Measurements from ENCODE around the gene SEMG2. TPM values are rescaled to one million over a fixed set of nuclear protein-coding genes. Genes with fewer than 3 reads are reported as not detected.

Gene SEMG2
- not detected for polyA plus RNA-seq (2013, experiment 1 of 4)
- not detected for polyA plus RNA-seq (2013, experiment 2 of 4)
- not detected for polyA plus RNA-seq (2013, experiment 3 of 4)
- not detected for polyA plus RNA-seq (2013, experiment 4 of 4)

DNA sequence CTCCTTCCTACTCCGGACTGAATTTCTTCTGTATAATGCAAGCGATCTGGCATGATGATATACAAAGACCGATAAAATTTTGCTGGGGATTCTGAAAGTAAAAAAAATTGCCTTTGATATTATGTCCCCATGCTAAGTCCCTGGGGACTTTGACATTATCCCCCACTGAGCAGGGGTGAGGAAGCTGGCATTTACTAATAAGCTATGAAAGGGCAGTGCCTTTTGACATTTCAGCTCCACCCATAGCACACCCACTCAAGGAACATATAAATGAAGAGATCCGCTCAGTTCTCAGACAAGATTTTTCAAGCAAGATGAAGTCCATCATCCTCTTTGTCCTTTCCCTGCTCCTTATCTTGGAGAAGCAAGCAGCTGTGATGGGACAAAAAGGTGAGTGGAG lies at the start of gene SEMG2:
SEMG2 (plus strand) TSS at position 298 of the 400 bp plus-strand sequence; CDS start at position 315, 17 bp downstream.
- H3K27ac ChIP-seq (ENCODE audit: insufficient read depth, low read depth, low read length, poor library complexity, severe bottlenecking): no peak within 1 kb of the TSS
- 95 to 97% methylated on average over 4 of the region's 4 CpGs for WGBS, 2 experiments
- H3K4me3 ChIP-seq (ENCODE audit: insufficient read depth, low read depth, low read length): no peak within 1 kb of the TSS
- H3K4me1 ChIP-seq (ENCODE audit: control insufficient read depth, insufficient read depth, low read length): no peaks in the 10 kb centered on the region
- no peaks in the 10 kb centered on the region for H3K36me3 ChIP-seq (ENCODE audit: control insufficient read depth, insufficient read depth, low read length)
- no peaks in the 10 kb centered on the region for H3K27me3 ChIP-seq (ENCODE audit: control insufficient read depth, insufficient read depth, low read length, poor library complexity, severe bottlenecking)
- H3K9me3 ChIP-seq (ENCODE audit: control insufficient read depth, low read length): no peaks in the 10 kb centered on the region

GRCh38 chr20:45173522-45173921 lies 47.7 kb upstream of the SEMG2 start:
- 59 to 68% methylated on average over 1 of the region's 1 CpG for WGBS, 2 experiments
- no peaks in the 10 kb centered on the region for H3K36me3 ChIP-seq (ENCODE audit: control insufficient read depth, insufficient read depth, low read length)
- H3K27me3 ChIP-seq (ENCODE audit: control insufficient read depth, insufficient read depth, low read length, poor library complexity, severe bottlenecking): no peaks in the 10 kb centered on the region
- no peaks in the 10 kb centered on the region for H3K4me1 ChIP-seq (ENCODE audit: control insufficient read depth, insufficient read depth, low read length)
- no peak overlapping the region for H3K4me3 ChIP-seq (ENCODE audit: insufficient read depth, low read depth, low read length)
- no peaks in the 10 kb centered on the region for H3K9me3 ChIP-seq (ENCODE audit: control insufficient read depth, low read length)
- no peak overlapping the region for H3K27ac ChIP-seq (ENCODE audit: insufficient read depth, low read depth, low read length, poor library complexity, severe bottlenecking)

DNA sequence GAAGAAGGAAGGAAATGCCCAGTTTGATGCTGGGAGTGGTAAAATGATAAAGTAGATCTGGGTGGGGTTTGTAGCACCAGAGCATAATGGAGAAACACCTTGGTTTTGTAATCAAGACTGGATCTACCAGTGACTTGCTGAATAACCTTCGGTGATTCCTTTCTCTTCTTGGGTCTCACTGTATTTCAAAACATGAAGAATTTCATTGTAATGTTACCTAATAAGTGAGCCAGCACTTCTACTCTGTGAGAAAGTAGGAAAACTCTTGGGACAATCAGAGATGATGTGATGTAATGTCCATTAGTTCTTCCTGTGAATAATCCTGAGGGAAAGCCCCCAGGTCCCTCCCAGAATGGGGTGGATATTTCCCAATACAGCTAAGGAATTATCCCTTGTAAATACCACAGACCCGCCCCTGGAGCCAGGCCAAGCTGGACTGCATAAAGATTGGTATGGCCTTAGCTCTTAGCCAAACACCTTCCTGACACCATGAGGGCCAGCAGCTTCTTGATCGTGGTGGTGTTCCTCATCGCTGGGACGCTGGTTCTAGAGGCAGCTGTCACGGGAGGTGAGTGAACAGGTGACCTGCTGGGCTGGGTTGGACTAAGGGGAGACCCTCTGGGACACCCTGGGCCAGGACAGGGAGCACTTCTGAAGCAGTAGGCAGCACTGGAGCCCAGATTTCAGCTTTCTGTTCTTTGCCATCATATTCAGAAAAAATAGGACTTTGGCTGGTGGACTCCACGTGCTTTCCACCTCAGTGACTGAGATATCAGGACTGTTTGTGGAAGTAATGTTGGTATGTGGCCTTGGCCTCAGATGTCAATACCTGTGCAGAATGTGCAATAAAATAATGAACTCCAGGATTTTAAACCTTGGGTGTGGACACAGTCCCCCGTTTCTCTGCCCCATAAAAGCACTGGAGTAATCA lies 46.5 kb upstream of the SEMG2 start, which contains the start of gene PI3:
PI3 (plus strand) TSS at position 469 of the 931 bp plus-strand sequence; CDS start at position 490, 21 bp downstream.
- Histone ChIP-seq H3K9me3 (ENCODE audit: control insufficient read depth, low read length) (no peaks in the 10 kb centered on the region), H3K27me3 (ENCODE audit: control insufficient read depth, insufficient read depth, low read length, poor library complexity, severe bottlenecking) (no peaks in the 10 kb centered on the region), H3K27ac (ENCODE audit: insufficient read depth, low read depth, low read length, poor library complexity, severe bottlenecking) (no peak within 1 kb of the TSS), H3K36me3 (ENCODE audit: control insufficient read depth, insufficient read depth, low read length) (no peaks in the 10 kb centered on the region), H3K4me3 (ENCODE audit: insufficient read depth, low read depth, low read length) (no peak within 1 kb of the TSS), H3K4me1 (ENCODE audit: control insufficient read depth, insufficient read depth, low read length) (no peaks in the 10 kb centered on the region)
- WGBS, 2 experiments: 80 to 85% methylated on average over 8 of the region's 8 CpGs

- Histone ChIP-seq H3K27ac (ENCODE audit: insufficient read depth, low read depth, low read length, poor library complexity, severe bottlenecking) (no peak overlapping the region), H3K36me3 (ENCODE audit: control insufficient read depth, insufficient read depth, low read length) (no peaks in the 10 kb centered on the region), H3K27me3 (ENCODE audit: control insufficient read depth, insufficient read depth, low read length, poor library complexity, severe bottlenecking) (no peaks in the 10 kb centered on the region), H3K4me3 (ENCODE audit: insufficient read depth, low read depth, low read length) (no peak overlapping the region), H3K9me3 (ENCODE audit: control insufficient read depth, low read length) (no peaks in the 10 kb centered on the region), H3K4me1 (ENCODE audit: control insufficient read depth, insufficient read depth, low read length) (no peaks in the 10 kb centered on the region)
- 85 to 93% methylated on average over 3 to 4 of the region's 4 CpGs for WGBS, 2 experiments
These were observed 44.5 kb upstream of the SEMG2 start for GRCh38 chr20:45176526-45177267.

DNA sequence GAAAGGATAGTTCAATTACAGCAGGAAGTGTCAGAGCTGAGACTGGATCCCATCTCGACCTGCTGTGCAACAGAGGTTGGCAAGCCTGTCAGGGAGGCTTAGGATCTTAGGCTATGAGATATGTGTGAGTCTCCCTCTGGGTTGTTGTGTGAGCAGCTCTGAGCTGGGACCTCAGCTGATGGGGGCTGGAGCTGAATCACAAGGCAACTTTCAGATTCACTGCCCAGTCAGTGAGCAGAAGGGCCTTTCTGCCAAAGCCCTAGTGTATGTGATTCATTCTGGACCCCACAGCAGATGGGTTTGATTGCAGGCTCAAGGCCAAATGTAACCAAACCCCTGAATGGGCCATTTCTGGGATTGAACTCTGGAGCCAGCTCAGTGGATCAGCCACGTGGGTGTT lies 42.0 kb upstream of the SEMG2 start:
- H3K9me3 ChIP-seq (ENCODE audit: control insufficient read depth, low read length): no peaks in the 10 kb centered on the region
- WGBS, 2 experiments: 83 to 88% methylated on average over 2 of the region's 2 CpGs

DNA sequence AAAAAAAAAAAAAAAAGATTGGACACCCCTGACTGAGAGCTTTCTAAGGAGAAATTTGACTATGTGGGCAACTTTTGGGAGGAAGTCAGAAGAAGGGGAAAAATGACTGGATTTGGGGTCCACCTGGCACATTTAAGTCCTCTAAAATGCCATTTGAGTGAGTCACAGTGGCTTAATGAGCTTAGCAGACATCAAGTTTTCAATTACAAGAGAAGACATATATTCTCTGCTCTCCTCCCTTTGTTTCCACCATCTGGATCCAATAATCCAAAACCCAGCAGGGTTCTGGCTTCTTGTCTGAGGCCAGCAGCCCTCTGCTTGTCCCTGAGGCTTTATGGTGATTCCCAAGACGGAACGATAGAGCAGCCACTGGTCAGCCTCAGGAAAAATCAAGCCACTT lies 39.5 kb upstream of the SEMG2 start:
- Histone ChIP-seq H3K9me3 (ENCODE audit: control insufficient read depth, low read length) (no peaks in the 10 kb centered on the region), H3K4me3 (ENCODE audit: insufficient read depth, low read depth, low read length) (no peak overlapping the region), H3K27me3 (ENCODE audit: control insufficient read depth, insufficient read depth, low read length, poor library complexity, severe bottlenecking) (no peaks in the 10 kb centered on the region), H3K27ac (ENCODE audit: insufficient read depth, low read depth, low read length, poor library complexity, severe bottlenecking) (no peak overlapping the region), H3K36me3 (ENCODE audit: control insufficient read depth, insufficient read depth, low read length) (no peaks in the 10 kb centered on the region), H3K4me1 (ENCODE audit: control insufficient read depth, insufficient read depth, low read length) (no peaks in the 10 kb centered on the region)
- WGBS, 2 experiments: 90 to 92% methylated on average over 2 of the region's 2 CpGs

More for the DNA sequence above, 42.0 kb upstream of the SEMG2 start:
- Histone ChIP-seq H3K27ac (ENCODE audit: insufficient read depth, low read depth, low read length, poor library complexity, severe bottlenecking) (no peak overlapping the region), H3K4me1 (ENCODE audit: control insufficient read depth, insufficient read depth, low read length) (no peaks in the 10 kb centered on the region), H3K36me3 (ENCODE audit: control insufficient read depth, insufficient read depth, low read length) (no peaks in the 10 kb centered on the region), H3K27me3 (ENCODE audit: control insufficient read depth, insufficient read depth, low read length, poor library complexity, severe bottlenecking) (no peaks in the 10 kb centered on the region), H3K4me3 (ENCODE audit: insufficient read depth, low read depth, low read length) (no peak overlapping the region)

DNA sequence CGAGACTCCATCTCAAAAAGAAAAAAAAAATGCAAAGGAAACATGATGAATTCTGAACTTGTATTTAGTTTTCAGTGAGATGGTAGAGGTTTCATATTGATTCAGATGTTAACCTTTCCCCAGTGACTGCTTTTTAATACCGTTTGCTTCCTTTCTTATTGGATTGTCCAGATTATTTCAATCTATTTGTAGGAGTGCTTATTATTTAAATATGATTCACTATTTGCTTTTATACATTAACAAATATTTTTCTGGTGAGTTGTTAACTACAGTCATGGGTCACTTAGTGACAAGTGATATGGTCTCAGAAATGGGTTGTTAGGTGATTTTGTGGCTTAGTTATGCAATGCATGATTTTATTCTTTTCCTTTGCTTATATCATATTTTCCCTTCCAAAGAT lies 38.1 kb upstream of the SEMG2 start:
- WGBS, 2 experiments: 86 to 94% methylated on average over 1 of the region's 2 CpGs
- H3K4me1 ChIP-seq (ENCODE audit: control insufficient read depth, insufficient read depth, low read length): no peaks in the 10 kb centered on the region

GRCh38 chr20:45187693-45188092 lies 33.5 kb upstream of the SEMG2 start:
- H3K36me3 ChIP-seq (ENCODE audit: control insufficient read depth, insufficient read depth, low read length): no peaks in the 10 kb centered on the region
- no peaks in the 10 kb centered on the region for H3K9me3 ChIP-seq (ENCODE audit: control insufficient read depth, low read length)
- H3K4me3 ChIP-seq (ENCODE audit: insufficient read depth, low read depth, low read length): no peak overlapping the region
- H3K27ac ChIP-seq (ENCODE audit: insufficient read depth, low read depth, low read length, poor library complexity, severe bottlenecking): no peak overlapping the region
- no peaks in the 10 kb centered on the region for H3K27me3 ChIP-seq (ENCODE audit: control insufficient read depth, insufficient read depth, low read length, poor library complexity, severe bottlenecking)
- H3K4me1 ChIP-seq (ENCODE audit: control insufficient read depth, insufficient read depth, low read length): no peaks in the 10 kb centered on the region
- 82 to 91% methylated on average over 2 of the region's 2 CpGs for WGBS, 2 experiments

More for the DNA sequence above, 38.1 kb upstream of the SEMG2 start:
- no peak overlapping the region for H3K4me3 ChIP-seq (ENCODE audit: insufficient read depth, low read depth, low read length)
- H3K27me3 ChIP-seq (ENCODE audit: control insufficient read depth, insufficient read depth, low read length, poor library complexity, severe bottlenecking): no peaks in the 10 kb centered on the region
- no peak overlapping the region for H3K27ac ChIP-seq (ENCODE audit: insufficient read depth, low read depth, low read length, poor library complexity, severe bottlenecking)
- H3K36me3 ChIP-seq (ENCODE audit: control insufficient read depth, insufficient read depth, low read length): no peaks in the 10 kb centered on the region
- no peaks in the 10 kb centered on the region for H3K9me3 ChIP-seq (ENCODE audit: control insufficient read depth, low read length)

- no peaks in the 10 kb centered on the region for H3K9me3 ChIP-seq (ENCODE audit: control insufficient read depth, low read length)
- H3K27me3 ChIP-seq (ENCODE audit: control insufficient read depth, insufficient read depth, low read length, poor library complexity, severe bottlenecking): no peaks in the 10 kb centered on the region
- no peak overlapping the region for H3K4me3 ChIP-seq (ENCODE audit: insufficient read depth, low read depth, low read length)
- H3K36me3 ChIP-seq (ENCODE audit: control insufficient read depth, insufficient read depth, low read length): no peaks in the 10 kb centered on the region
- 92 to 98% methylated on average over 3 of the region's 3 CpGs for WGBS, 2 experiments
- H3K27ac ChIP-seq (ENCODE audit: insufficient read depth, low read depth, low read length, poor library complexity, severe bottlenecking): no peak overlapping the region
- H3K4me1 ChIP-seq (ENCODE audit: control insufficient read depth, insufficient read depth, low read length): no peaks in the 10 kb centered on the region
These were observed 32.0 kb upstream of the SEMG2 start for GRCh38 chr20:45189067-45189609.

- Histone ChIP-seq H3K4me1 (ENCODE audit: control insufficient read depth, insufficient read depth, low read length) (no peaks in the 10 kb centered on the region), H3K36me3 (ENCODE audit: control insufficient read depth, insufficient read depth, low read length) (no peaks in the 10 kb centered on the region), H3K4me3 (ENCODE audit: insufficient read depth, low read depth, low read length) (no peak overlapping the region), H3K27me3 (ENCODE audit: control insufficient read depth, insufficient read depth, low read length, poor library complexity, severe bottlenecking) (no peaks in the 10 kb centered on the region), H3K9me3 (ENCODE audit: control insufficient read depth, low read length) (no peaks in the 10 kb centered on the region), H3K27ac (ENCODE audit: insufficient read depth, low read depth, low read length, poor library complexity, severe bottlenecking) (no peak overlapping the region)
- WGBS, 2 experiments: 95 to 96% methylated on average over 3 of the region's 3 CpGs
These were observed 31.3 kb upstream of the SEMG2 start for GRCh38 chr20:45189861-45190260.
